HG03575 (cell line): Measurements from ENCODE around the gene PCDHGA1.

Experiments
- ATAC-seq: cut with Tn5 transposase; IDR thresholded peaks from one replicate; pipeline ENCODE4 v1.9.1; 2021; ENCODE audit not compliant: unreplicated experiment, insufficient number of reproducible peaks, low FRiP score; ENCODE audit errors: extremely low read depth

Gene PCDHGA1

DNA sequence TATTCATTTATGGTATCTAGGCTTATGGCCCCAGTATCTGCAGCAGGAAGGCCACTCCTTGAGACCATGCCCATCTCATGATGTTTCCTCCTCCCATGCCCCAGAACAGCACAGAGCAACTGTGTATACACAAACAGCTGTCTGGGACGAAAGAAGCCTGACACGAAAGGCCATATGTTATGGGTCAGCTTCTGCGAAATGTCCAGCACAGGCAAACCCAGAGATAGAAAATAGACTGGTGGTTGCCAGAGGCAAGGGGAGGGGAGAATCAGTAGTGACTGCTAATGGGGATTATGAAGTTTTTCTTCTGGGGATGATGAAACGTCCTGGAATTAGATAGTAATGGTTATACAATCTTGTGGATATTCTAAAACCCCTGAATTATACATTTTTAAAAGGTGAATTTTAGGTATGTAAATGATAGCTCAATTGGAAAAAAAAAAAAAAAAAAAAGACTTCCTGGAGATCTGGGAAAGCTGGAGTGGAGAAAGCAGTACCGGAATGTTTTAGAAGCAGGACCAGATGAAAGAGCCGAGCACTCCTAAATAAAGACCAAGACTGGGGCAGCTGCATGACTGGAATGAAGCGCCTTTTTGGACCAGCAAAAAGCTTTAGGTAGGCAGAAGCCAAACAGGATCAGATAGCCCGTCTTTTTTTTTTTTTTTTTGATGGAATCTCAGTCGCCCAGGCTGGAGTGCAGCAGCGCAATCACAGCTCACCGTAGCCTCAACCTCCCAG, 187.7 kb downstream of the PCDHGA1 start:
- no peak for ATAC-seq

DNA sequence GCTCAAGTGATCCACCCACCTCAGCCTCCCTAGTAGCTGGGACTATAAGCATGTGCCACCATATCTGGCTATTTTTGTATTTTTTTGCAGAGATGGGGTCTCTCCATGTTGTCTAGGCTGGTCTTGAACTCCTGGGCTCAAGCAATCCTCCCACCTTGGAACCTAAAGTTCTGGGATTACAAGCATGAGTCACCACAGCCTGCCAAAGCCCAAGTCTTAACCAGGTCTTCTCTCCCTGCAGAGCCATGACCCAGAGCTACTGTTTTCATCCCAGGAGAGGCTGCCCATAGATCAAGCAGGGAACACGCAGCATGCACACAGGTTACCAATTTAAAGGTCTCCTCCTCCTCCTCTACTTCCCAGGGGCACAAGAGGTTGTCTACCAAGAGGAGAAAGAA, 188.3 kb downstream of the PCDHGA1 start:
- ATAC-seq, result no peak

GRCh38 chr5:141519605-141520565, 189.6 kb downstream of the PCDHGA1 start:
- ATAC-seq, result no peak

- no peak for ATAC-seq
These were observed 191.0 kb downstream of the PCDHGA1 start for GRCh38 chr5:141521244-141521781.

DNA sequence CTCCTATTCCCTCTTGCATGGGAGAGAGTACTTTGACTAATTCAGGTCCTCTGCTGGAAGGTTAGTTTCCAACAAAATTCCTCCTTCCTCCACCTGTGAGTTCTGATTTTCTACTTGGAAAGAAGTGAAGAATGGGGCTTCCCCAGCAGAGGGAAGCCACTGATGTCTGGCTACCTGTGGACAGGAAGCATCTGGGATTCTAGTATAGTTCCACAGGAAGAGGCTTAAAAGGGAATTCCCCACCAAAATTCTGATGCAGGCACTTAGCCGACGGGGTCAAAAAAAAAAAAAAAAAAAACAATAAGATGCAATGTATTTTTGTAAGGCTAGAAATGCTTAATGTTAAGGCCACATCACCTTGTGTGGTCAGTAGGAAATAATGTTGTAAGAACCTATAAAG, 192.0 kb downstream of the PCDHGA1 start:
- ATAC-seq, result no peak

GRCh38 chr5:141523991-141524390, 193.7 kb downstream of the PCDHGA1 start:
- no peak for ATAC-seq

- ATAC-seq, result no peak
These were observed 194.6 kb downstream of the PCDHGA1 start for GRCh38 chr5:141524604-141525597.

DNA sequence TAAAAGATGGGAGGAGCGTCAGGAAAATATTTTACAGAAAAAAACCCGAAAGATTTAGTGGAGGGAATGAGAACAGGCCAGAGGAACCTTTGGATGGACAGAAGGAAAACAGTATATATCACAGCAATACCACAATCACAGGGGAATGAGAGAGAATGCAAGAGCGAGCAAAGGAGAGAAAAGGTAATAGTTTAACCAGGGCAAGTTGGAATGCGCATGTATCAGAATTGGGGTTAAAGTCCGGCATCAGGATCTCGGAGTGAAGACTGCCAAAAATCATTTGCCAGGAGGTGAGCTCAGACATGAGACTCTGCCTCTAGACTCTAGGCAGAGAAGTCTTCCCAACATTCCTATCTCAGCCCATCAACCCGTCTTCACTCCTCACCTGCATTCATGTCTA, 195.3 kb downstream of the PCDHGA1 start:
- no peak for ATAC-seq

DNA sequence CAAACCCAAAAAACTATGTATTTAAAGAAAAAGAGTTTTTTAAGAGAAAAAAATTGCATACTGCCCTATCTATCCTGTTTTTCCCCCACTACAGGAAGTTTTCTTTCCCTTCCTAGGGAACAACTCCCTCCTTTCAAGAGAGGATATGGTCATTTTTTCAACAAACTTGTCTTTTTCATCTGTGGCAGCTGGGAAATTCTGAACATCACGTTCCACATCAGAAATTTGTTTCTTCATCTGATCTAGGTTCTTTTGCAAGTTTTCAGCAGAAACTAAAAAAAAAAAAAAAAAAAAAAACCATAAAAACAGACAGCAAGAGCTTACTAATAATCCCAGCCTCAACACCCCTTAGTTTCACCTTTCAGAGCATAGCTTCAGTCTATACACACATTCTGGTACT, 197.1 kb downstream of the PCDHGA1 start:
- ATAC-seq, result no peak

- ATAC-seq, result no peak
These were observed 198.1 kb downstream of the PCDHGA1 start for GRCh38 chr5:141528291-141528984.

DNA sequence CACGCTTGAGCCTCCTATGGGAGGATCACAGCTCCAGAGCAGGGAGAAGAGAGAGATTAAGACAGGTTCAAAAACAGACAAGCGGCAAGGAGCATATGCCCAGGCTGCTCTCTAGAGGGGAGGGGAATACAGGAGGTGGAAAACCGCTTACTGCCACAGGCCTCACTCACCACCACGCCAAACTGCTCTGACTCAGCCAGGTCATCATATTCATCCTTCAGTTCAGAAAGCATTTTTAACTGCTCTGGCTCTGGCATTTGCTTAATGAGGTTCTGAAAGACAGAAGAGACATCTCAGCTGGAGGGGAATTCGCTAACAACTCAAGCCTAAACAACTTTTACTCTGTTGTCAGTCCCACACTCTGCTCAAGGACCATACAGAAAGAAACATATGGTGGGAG, 198.7 kb downstream of the PCDHGA1 start:
- no peak for ATAC-seq

DNA sequence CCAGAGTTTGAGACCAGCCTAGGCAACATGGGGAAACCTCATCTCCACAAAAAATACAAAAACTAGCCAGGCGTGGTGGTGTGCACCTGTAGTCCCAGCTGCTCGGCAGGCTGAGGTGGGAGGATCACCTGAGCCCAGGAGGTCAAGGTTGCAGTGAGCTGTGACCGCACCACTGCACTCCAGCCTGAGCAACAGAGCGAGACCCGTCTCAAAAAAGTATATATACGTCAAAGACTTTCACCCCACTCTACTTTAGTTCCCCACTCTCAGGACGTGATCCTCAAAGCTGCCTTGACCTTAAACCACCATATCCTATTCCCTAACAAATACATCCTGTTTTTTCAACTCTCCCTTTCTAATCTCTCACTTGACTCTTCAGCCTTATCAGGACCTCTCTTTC, 199.6 kb downstream of the PCDHGA1 start:
- ATAC-seq, result no peak

- no peak for ATAC-seq
These were observed 202.4 kb downstream of the PCDHGA1 start for GRCh38 chr5:141532726-141533125.

GRCh38 chr5:141533897-141534296, 203.6 kb downstream of the PCDHGA1 start:
- ATAC-seq, result no peak

GRCh38 chr5:141534492-141535213, 204.3 kb downstream of the PCDHGA1 start:
- ATAC-seq, result no peak

- ATAC-seq, result no peak
These were observed 212.7 kb downstream of the PCDHGA1 start for GRCh38 chr5:141543053-141543452.

DNA sequence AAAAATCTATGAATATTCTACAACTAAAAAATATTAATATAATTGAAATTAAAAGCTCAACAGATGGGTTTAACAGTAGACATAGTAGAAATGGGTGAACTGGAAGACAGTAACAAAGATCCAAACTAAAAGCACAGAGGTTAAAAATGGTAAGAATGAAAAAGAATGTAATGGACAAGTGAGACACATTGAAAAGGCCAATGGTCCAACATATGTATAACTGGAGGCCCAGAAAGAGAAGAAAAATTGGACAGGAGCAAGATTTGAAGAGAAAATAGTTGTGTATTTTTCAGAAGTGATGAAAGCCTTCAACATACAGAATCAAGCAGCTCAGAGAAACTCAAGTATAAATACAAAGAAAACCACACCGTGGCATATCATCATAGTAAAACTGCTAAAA, 217.2 kb downstream of the PCDHGA1 start:
- no peak for ATAC-seq

- no peak for ATAC-seq
These were observed 217.6 kb downstream of the PCDHGA1 start for GRCh38 chr5:141547921-141548320.
